Measurements from ENCODE around the gene HMGXB4.

Gene HMGXB4

DNA sequence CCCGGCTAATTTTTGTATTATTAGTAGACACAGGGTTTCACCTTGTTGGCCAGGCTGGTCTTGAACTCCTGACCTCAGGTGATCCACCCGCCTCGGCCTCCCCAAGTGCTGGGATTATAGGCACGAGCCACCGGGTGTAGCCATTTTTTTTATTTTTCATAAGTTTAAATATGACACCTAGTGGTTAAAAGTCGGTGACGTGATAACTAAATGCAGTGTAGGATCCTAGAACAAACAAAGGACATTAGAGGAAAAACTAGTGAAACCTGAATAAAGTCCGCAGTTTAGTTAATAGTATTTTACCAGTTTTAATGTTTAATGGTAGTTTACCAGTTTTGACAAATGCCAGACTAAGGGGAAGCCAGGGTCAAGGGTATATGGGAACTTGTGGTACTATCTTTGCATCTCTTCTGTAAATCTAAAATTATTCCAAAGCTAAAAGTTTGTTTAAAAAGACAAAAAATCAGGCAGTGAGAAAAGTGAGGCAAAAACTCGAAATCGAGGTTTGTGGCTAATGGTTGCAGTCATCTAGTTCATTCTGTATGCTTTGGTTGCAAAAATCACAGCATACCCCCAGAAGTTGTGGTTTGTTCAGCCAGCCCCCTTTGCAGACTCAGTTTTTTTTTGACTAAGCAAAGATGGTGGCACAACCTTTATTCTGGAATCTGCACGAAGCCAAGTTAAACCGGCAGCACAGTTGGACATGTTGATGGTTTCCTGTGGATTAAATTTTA, 72.0 kb downstream of the HMGXB4 start:
- DNase-seq = no peak

DNA sequence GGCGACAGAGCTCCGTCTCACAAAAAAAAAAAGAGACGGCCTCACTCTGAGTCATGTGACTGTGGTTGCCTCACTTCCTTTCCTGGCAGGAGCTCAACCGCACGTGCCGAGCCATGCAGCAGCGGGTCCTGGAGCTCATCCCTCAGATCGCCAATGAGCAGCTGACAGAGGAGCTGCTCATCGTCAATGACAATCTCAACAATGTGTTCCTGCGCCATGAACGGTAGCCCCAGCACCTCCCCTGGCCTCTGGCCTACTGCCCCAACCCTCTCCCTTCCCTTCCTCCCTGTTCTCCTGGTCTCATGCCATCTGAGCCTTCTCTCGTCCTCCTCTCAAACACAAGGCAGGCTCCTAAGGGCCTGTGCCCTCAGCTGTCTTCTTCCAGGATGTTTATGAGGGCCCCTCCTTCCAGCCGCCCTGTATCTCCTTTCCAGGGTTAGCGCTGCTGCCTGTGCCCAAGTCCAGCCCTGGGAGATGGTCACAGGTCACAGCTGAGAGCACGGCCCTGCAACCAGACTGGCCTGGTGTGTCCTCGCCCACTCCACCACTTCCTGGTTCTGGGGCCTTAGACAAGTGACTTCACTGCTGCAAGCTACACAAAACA, 73.1 kb downstream of the HMGXB4 start:
- DNase-seq = no peak

GRCh38 chr22:35332278-35332677, 75.0 kb downstream of the HMGXB4 start:
- no peak for DNase-seq

DNA sequence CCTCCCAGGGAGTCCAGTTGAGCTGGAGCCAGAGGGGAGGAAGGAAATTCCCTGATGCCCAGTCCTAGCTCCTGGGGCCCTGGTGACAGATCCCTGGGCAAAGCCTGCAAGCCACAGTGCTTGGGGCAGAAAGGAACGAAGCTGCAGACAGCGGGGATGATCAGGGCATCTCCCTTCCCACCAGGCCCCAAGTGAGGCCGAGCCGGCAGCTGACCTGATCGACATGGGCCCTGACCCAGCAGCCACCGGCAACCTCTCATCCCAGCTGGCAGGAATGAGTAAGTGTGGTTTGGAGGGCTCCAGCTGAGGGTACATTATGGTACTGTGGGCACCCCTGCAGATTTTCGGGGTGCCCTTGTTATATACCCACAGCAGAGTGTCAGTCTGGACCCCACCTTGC, 75.9 kb downstream of the HMGXB4 start:
- no peak for DNase-seq

GRCh38 chr22:35334004-35334403, 76.7 kb downstream of the HMGXB4 start:
- DNase-seq = no peak

DNA sequence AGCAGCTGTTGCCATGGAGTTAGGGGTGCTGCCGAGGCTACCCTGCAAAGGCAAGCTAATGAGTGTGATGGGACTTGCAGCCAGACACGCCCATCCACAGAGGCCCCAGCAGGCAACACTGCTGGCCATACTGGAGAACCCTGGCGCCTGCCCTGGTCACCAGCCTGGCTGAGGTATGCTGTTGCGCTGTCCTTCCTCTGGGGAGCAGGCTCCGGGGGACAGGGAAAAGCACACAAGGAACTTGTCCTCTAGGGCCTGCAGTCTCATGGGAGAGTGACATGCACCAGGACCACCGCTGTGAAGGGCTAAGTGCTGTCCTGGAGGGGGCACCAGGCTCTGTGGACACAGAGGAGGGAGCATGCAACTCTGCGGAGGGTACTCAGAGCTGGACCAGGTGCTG, 78.2 kb downstream of the HMGXB4 start:
- no peak for DNase-seq

DNA sequence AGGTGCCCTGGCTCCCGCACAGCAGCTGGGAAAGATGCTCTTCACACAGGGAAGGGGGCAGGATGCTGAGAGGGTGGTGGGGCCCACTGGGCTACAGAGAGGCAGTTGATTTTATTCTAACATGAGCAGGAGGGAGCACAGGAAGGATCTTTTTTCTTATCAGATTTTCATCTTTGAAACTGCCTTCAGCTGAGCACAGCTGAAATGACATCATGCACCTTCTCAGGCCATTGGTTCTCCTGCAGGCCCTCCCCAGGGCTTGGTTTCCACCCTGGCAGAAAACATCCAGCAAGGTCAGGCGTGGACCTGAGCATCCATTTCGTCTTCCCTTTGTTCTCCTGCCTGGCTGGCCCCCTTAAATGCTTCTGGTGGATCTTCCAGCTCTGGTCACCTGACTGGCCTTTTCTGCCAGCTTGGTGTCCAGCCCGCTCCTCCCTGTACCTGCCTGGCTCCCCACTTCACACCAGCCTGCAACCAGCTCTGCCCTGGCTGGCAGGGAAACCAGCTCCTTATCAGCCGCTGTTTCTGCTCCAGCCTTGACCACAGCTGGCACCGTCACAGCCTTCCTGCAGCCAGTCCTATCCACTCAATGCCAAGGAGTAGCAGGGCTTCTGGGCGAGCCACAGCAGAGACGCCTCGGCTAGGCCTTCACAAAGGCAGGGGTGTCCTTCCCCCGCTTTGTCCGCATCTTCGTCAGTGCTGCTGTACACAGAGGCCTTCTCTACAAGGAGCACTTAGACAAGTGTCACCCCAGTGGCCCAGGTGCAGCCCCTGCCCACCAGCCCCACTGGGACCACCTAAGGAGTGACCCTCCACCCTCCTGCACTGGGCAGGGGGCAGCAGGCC, 78.9 kb downstream of the HMGXB4 start:
- no peak for DNase-seq

DNA sequence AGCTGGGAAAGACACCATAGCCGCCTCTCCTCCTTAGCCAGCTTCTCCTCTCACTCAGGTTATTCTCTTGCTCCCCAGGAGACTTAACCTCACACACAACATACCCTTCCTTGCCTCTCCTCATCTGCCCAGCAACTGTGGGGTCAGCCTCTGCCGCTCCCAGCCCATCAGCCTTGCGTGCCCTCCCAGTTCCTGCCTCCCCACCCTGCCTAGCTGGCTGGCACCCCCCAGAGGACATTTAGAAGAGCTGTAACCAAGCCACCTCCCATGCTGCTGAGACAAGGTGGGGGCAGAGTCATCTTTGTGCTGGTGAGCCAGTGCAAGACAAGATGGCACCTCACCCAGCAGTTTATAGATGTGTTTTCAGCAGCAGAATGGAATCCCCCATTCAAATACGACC, 80.6 kb downstream of the HMGXB4 start:
- DNase-seq = no peak

- no peak for DNase-seq
These were observed 84.0 kb downstream of the HMGXB4 start for GRCh38 chr22:35341090-35341874.

DNA sequence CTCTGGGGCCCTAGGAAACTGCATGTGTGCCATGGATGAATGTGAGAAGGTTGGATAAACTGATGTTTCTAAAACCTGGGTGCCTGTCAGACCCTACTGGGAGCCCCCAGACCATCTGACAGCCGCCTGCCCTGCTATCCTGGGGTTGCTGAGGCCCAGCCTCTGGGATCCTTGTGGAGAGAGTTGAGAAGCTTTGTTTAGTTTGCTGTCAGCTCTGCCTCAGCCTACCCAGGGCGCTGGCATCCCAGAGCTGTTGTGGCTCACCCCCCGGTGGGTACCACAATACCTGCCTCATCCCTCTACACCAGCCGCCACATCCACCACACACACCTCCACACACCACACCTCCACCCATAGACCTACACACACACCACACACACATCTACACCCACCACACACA, 85.1 kb downstream of the HMGXB4 start:
- no peak for DNase-seq

DNA sequence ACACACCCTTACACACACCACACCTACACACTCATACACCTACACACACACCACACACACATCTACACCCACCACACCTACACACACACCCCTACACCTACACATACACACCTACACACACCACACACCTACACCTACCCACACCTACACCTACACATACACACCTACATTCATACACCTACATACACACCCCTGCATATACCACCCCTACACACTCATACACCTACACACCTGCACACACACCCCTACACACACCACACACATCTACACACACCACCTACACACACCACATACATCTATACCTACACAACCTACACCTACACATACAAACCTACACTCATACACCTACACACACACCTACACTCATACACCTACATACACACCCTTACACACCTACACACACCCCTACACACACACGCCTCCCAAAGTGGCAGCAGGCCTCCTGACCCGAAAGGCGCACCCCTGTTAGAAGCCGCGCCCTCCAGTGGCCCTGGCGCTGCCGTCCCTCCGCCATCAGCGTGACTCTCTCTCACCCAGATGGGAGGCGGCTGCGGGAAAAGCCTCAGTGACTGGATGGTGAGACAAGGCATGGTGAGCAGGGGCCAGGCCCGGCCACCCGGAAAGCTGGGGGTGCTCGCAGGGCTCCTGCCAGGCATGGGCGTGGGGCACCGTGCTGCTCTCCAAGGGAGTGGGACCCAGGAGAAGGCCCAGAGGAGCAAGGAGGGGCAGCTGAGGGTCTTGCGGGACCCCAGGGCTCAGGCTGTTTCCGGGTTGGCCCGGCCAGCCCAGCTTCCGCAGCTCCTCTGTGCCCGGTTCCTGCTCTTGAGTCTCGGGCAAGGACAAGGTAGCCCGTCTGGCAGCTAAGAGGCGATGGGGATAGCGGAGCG, 86.6 kb downstream of the HMGXB4 start:
- no peak for DNase-seq

GRCh38 chr22:35344956-35345690, 87.8 kb downstream of the HMGXB4 start:
- no peak for DNase-seq
